HepG2 (cell line): ENCODE data around the gene KLF13.

ENCODE experiments used
- EZH2 ChIP-seq: conservative IDR thresholded peaks from 2 replicates; pipeline ENCODE4 v1.6.1; 2012; ENCODE audit warnings: mild to moderate bottlenecking, low read depth, low read length, moderate library complexity
- MIER3 ChIP-seq: IDR thresholded peaks from 2 replicates; pipeline ENCODE4 v1.6.1; 2016; ENCODE audit warnings: missing compliant biosample characterization, borderline replicate concordance
- NFIC ChIP-seq: IDR thresholded peaks from 2 replicates; pipeline ENCODE4 v1.6.1; 2012; ENCODE audit warnings: mild to moderate bottlenecking, low read length, inconsistent platforms
- PHF21A ChIP-seq: sonication (generic); formaldehyde crosslinking; IDR thresholded peaks from 2 replicates; pipeline ENCODE4 v1.5.0; 2020; ENCODE audit warnings: mild to moderate bottlenecking, missing genetic modification reagents
- POLR2A ChIP-seq, 2 experiments: IDR thresholded peaks; 2 replicates each; pipeline ENCODE4 v1.6.1; 2011; ENCODE audit warnings: low read depth in 2 of 2, low read length in 2 of 2, mild to moderate bottlenecking in 1 of 2, moderate library complexity in 1 of 2; ENCODE audit not compliant: insufficient read depth in 1 of 2
- SIN3A ChIP-seq: IDR thresholded peaks from 2 replicates; pipeline ENCODE4 v1.6.1; 2011; ENCODE audit warnings: low read depth, mild to moderate bottlenecking, control low read depth, low read length, borderline replicate concordance
- ZBTB42 ChIP-seq: sonication (generic); formaldehyde crosslinking; IDR thresholded peaks from 2 replicates; pipeline ENCODE4 v1.5.0; 2020; ENCODE audit warnings: mild to moderate bottlenecking, missing genetic modification reagents
- ZNF12 ChIP-seq: sonication (generic); formaldehyde crosslinking; IDR thresholded peaks from 2 replicates; pipeline ENCODE4 v1.5.0; 2020; ENCODE audit warnings: missing genetic modification reagents
- ZNF512 ChIP-seq: sonication (generic); formaldehyde crosslinking; IDR thresholded peaks from 2 replicates; pipeline ENCODE4 v1.4.0; 2020; ENCODE audit warnings: mild to moderate bottlenecking, missing genetic modification reagents
- TF ChIP-seq, protein P1 (sequence below): sonication (generic); formaldehyde crosslinking; IDR thresholded peaks from 2 replicates; pipeline ENCODE4 v1.9.0; 2022; ENCODE audit warnings: missing genetic modification reagents, mild to moderate bottlenecking, borderline replicate concordance
- TF ChIP-seq, protein P2 (sequence below): sonication (generic); formaldehyde crosslinking; IDR thresholded peaks from 2 replicates; pipeline ENCODE4 v1.5.0; 2020; ENCODE audit warnings: mild to moderate bottlenecking, missing genetic modification reagents, moderate library complexity
- TF ChIP-seq, protein P3 (sequence below): sonication (generic); formaldehyde crosslinking; IDR thresholded peaks from 2 replicates; pipeline ENCODE4 v1.4.0; 2020; ENCODE audit warnings: missing genetic modification reagents, borderline replicate concordance
- TF ChIP-seq, protein P4 (sequence below): sonication (generic); formaldehyde crosslinking; conservative IDR thresholded peaks from 2 replicates; pipeline ENCODE4 v1.4.0; 2020; ENCODE audit warnings: missing genetic modification reagents

DNA sequence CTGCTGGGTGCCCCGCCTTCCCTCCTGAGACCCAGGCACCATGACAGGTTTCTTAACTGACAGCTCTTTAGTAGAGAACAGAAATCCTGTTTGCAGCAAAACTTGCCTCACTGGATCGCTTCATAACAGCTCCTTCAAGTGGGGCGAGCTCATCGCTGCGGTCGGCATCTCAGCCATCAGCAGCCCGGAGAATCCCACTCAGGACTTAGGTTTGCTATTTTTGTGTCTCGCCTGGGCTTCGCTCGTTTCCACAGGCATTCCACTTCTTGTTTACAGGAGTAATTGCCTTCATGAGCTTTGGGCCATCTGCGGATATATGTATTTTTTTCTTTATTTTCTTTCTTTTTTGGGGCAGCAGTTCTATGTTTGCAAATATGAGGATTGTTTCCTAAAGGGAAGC is 15.7 kb downstream of the KLF13 start:
- TF ChIP-seq, protein P1, sequence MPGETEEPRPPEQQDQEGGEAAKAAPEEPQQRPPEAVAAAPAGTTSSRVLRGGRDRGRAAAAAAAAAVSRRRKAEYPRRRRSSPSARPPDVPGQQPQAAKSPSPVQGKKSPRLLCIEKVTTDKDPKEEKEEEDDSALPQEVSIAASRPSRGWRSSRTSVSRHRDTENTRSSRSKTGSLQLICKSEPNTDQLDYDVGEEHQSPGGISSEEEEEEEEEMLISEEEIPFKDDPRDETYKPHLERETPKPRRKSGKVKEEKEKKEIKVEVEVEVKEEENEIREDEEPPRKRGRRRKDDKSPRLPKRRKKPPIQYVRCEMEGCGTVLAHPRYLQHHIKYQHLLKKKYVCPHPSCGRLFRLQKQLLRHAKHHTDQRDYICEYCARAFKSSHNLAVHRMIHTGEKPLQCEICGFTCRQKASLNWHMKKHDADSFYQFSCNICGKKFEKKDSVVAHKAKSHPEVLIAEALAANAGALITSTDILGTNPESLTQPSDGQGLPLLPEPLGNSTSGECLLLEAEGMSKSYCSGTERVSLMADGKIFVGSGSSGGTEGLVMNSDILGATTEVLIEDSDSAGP (CRISPR knock-in tag), result no peak
- TF ChIP-seq, protein P2, sequence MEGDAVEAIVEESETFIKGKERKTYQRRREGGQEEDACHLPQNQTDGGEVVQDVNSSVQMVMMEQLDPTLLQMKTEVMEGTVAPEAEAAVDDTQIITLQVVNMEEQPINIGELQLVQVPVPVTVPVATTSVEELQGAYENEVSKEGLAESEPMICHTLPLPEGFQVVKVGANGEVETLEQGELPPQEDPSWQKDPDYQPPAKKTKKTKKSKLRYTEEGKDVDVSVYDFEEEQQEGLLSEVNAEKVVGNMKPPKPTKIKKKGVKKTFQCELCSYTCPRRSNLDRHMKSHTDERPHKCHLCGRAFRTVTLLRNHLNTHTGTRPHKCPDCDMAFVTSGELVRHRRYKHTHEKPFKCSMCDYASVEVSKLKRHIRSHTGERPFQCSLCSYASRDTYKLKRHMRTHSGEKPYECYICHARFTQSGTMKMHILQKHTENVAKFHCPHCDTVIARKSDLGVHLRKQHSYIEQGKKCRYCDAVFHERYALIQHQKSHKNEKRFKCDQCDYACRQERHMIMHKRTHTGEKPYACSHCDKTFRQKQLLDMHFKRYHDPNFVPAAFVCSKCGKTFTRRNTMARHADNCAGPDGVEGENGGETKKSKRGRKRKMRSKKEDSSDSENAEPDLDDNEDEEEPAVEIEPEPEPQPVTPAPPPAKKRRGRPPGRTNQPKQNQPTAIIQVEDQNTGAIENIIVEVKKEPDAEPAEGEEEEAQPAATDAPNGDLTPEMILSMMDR (CRISPR knock-in tag), result no peak
- TF ChIP-seq ZBTB42 (CRISPR knock-in tag) (no peak), ZNF512 (CRISPR knock-in tag) (no peak), POLR2A (IDR thresholded peaks at IDR 0.05; ENCODE audit: insufficient read depth in 1 of 2, low read depth in 2 of 2, low read length in 2 of 2) (no peak), NFIC (no peak), EZH2 (no peak), SIN3A (no peak), MIER3 (no peak), ZNF12 (CRISPR knock-in tag) (no peak), PHF21A (no peak)
- TF ChIP-seq, protein P3, sequence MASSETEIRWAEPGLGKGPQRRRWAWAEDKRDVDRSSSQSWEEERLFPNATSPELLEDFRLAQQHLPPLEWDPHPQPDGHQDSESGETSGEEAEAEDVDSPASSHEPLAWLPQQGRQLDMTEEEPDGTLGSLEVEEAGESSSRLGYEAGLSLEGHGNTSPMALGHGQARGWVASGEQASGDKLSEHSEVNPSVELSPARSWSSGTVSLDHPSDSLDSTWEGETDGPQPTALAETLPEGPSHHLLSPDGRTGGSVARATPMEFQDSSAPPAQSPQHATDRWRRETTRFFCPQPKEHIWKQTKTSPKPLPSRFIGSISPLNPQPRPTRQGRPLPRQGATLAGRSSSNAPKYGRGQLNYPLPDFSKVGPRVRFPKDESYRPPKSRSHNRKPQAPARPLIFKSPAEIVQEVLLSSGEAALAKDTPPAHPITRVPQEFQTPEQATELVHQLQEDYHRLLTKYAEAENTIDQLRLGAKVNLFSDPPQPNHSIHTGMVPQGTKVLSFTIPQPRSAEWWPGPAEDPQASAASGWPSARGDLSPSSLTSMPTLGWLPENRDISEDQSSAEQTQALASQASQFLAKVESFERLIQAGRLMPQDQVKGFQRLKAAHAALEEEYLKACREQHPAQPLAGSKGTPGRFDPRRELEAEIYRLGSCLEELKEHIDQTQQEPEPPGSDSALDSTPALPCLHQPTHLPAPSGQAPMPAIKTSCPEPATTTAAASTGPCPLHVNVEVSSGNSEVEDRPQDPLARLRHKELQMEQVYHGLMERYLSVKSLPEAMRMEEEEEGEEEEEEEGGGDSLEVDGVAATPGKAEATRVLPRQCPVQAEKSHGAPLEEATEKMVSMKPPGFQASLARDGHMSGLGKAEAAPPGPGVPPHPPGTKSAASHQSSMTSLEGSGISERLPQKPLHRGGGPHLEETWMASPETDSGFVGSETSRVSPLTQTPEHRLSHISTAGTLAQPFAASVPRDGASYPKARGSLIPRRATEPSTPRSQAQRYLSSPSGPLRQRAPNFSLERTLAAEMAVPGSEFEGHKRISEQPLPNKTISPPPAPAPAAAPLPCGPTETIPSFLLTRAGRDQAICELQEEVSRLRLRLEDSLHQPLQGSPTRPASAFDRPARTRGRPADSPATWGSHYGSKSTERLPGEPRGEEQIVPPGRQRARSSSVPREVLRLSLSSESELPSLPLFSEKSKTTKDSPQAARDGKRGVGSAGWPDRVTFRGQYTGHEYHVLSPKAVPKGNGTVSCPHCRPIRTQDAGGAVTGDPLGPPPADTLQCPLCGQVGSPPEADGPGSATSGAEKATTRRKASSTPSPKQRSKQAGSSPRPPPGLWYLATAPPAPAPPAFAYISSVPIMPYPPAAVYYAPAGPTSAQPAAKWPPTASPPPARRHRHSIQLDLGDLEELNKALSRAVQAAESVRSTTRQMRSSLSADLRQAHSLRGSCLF (CRISPR knock-in tag), result no peak
- TF ChIP-seq, protein P4, sequence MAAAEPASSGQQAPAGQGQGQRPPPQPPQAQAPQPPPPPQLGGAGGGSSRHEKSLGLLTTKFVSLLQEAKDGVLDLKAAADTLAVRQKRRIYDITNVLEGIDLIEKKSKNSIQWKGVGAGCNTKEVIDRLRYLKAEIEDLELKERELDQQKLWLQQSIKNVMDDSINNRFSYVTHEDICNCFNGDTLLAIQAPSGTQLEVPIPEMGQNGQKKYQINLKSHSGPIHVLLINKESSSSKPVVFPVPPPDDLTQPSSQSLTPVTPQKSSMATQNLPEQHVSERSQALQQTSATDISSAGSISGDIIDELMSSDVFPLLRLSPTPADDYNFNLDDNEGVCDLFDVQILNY (CRISPR knock-in tag), result no peak
